ENCODE results near the gene OLIG3.

Gene OLIG3

GRCh38 chr6:137486416-137486815 lies 7.8 kb downstream of the OLIG3 start:
- Histone ChIP-seq H3K4me1 (ENCODE audit: insufficient read depth, low read length) (peaks cover 10% of the 10 kb centered on the region), H3K27me3 (ENCODE audit: control insufficient read depth in 1 of 2, insufficient read depth in 2 of 2, low read length in 2 of 2) (peaks cover 55 to 63% of the 10 kb centered on the region in 2 donors), H3K9me3 (ENCODE audit: low read length) (no peaks in the 10 kb centered on the region), H3K36me3 (ENCODE audit: insufficient read depth, low read length) (no peaks in the 10 kb centered on the region), H3K4me3 (ENCODE audit: low read depth in 1 of 2, low read length in 2 of 2) (no peak overlapping the region), H3K27ac (ENCODE audit: low read depth, low read length) (no peak overlapping the region), H3K9ac (ENCODE audit: low read length) (no peak overlapping the region)

- peaks cover 0 to 3% of the 10 kb centered on the region in 2 donors for H3K27me3 ChIP-seq (ENCODE audit: control insufficient read depth in 1 of 2, insufficient read depth in 2 of 2, low read length in 2 of 2)
- H3K36me3 ChIP-seq (ENCODE audit: insufficient read depth, low read length): no peaks in the 10 kb centered on the region
- H3K4me3 ChIP-seq (ENCODE audit: low read depth in 1 of 2, low read length in 2 of 2): no peak overlapping the region
- no peaks in the 10 kb centered on the region for H3K9me3 ChIP-seq (ENCODE audit: low read length)
- H3K4me1 ChIP-seq (ENCODE audit: insufficient read depth, low read length): no peaks in the 10 kb centered on the region
- H3K9ac ChIP-seq (ENCODE audit: low read length): no peak overlapping the region
- H3K27ac ChIP-seq (ENCODE audit: low read depth, low read length): no peak overlapping the region
Measured at GRCh38 chr6:137480431-137480830, 13.8 kb downstream of the OLIG3 start.

- Histone ChIP-seq H3K27me3 (ENCODE audit: control insufficient read depth in 1 of 2, insufficient read depth in 2 of 2, low read length in 2 of 2) (no peaks in the 10 kb centered on the region), H3K4me1 (ENCODE audit: insufficient read depth, low read length) (no peaks in the 10 kb centered on the region), H3K36me3 (ENCODE audit: insufficient read depth, low read length) (no peaks in the 10 kb centered on the region), H3K27ac (ENCODE audit: low read depth, low read length) (no peak overlapping the region), H3K9ac (ENCODE audit: low read length) (no peak overlapping the region), H3K4me3 (ENCODE audit: low read depth in 1 of 2, low read length in 2 of 2) (no peak overlapping the region), H3K9me3 (ENCODE audit: low read length) (no peaks in the 10 kb centered on the region)
Measured at GRCh38 chr6:137475103-137475502, 19.1 kb downstream of the OLIG3 start.

GRCh38 chr6:137473598-137473997 lies 20.6 kb downstream of the OLIG3 start:
- H3K4me1 ChIP-seq (ENCODE audit: insufficient read depth, low read length): no peaks in the 10 kb centered on the region

GRCh38 chr6:137472641-137473137 lies 21.5 kb downstream of the OLIG3 start:
- H3K36me3 ChIP-seq (ENCODE audit: insufficient read depth, low read length): no peaks in the 10 kb centered on the region
- H3K9ac ChIP-seq (ENCODE audit: low read length): no peak overlapping the region
- no peaks in the 10 kb centered on the region for H3K4me1 ChIP-seq (ENCODE audit: insufficient read depth, low read length)
- H3K4me3 ChIP-seq (ENCODE audit: low read depth in 1 of 2, low read length in 2 of 2): no peak overlapping the region
- no peaks in the 10 kb centered on the region for H3K9me3 ChIP-seq (ENCODE audit: low read length)
- no peaks in the 10 kb centered on the region for H3K27me3 ChIP-seq (ENCODE audit: control insufficient read depth in 1 of 2, insufficient read depth in 2 of 2, low read length in 2 of 2)
- no peak overlapping the region for H3K27ac ChIP-seq (ENCODE audit: low read depth, low read length)

More at GRCh38 chr6:137473598-137473997, 20.6 kb downstream of the OLIG3 start:
- Histone ChIP-seq H3K36me3 (ENCODE audit: insufficient read depth, low read length) (no peaks in the 10 kb centered on the region), H3K27me3 (ENCODE audit: control insufficient read depth in 1 of 2, insufficient read depth in 2 of 2, low read length in 2 of 2) (no peaks in the 10 kb centered on the region), H3K4me3 (ENCODE audit: low read depth in 1 of 2, low read length in 2 of 2) (no peak overlapping the region), H3K9ac (ENCODE audit: low read length) (no peak overlapping the region), H3K9me3 (ENCODE audit: low read length) (no peaks in the 10 kb centered on the region), H3K27ac (ENCODE audit: low read depth, low read length) (no peak overlapping the region)

- H3K9ac ChIP-seq (ENCODE audit: low read length): no peak overlapping the region
- H3K27ac ChIP-seq (ENCODE audit: low read depth, low read length): no peak overlapping the region
- H3K27me3 ChIP-seq (ENCODE audit: control insufficient read depth in 1 of 2, insufficient read depth in 2 of 2, low read length in 2 of 2): no peaks in the 10 kb centered on the region
- no peaks in the 10 kb centered on the region for H3K4me1 ChIP-seq (ENCODE audit: insufficient read depth, low read length)
- H3K4me3 ChIP-seq (ENCODE audit: low read depth in 1 of 2, low read length in 2 of 2): no peak overlapping the region
- H3K36me3 ChIP-seq (ENCODE audit: insufficient read depth, low read length): no peaks in the 10 kb centered on the region
- H3K9me3 ChIP-seq (ENCODE audit: low read length): no peaks in the 10 kb centered on the region
Measured at GRCh38 chr6:137471986-137472385, 22.2 kb downstream of the OLIG3 start.

- Histone ChIP-seq H3K27me3 (ENCODE audit: control insufficient read depth in 1 of 2, insufficient read depth in 2 of 2, low read length in 2 of 2) (no peaks in the 10 kb centered on the region), H3K9me3 (ENCODE audit: low read length) (no peaks in the 10 kb centered on the region), H3K36me3 (ENCODE audit: insufficient read depth, low read length) (no peaks in the 10 kb centered on the region), H3K4me1 (ENCODE audit: insufficient read depth, low read length) (no peaks in the 10 kb centered on the region), H3K4me3 (ENCODE audit: low read depth in 1 of 2, low read length in 2 of 2) (no peak overlapping the region), H3K9ac (ENCODE audit: low read length) (no peak overlapping the region), H3K27ac (ENCODE audit: low read depth, low read length) (no peak overlapping the region)
Measured at GRCh38 chr6:137471497-137471896, 22.7 kb downstream of the OLIG3 start.

- Histone ChIP-seq H3K9ac (ENCODE audit: low read length) (no peak overlapping the region), H3K27me3 (ENCODE audit: control insufficient read depth in 1 of 2, insufficient read depth in 2 of 2, low read length in 2 of 2) (no peaks in the 10 kb centered on the region)
Measured at GRCh38 chr6:137467211-137467610, 27.0 kb downstream of the OLIG3 start.

GRCh38 chr6:137465378-137466009 lies 28.7 kb downstream of the OLIG3 start:
- no peak overlapping the region for H3K9ac ChIP-seq (ENCODE audit: low read length)
- H3K27ac ChIP-seq (ENCODE audit: low read depth, low read length): no peak overlapping the region
- H3K9me3 ChIP-seq (ENCODE audit: low read length): no peaks in the 10 kb centered on the region
- H3K4me1 ChIP-seq (ENCODE audit: insufficient read depth, low read length): no peaks in the 10 kb centered on the region
- no peaks in the 10 kb centered on the region for H3K36me3 ChIP-seq (ENCODE audit: insufficient read depth, low read length)
- H3K27me3 ChIP-seq (ENCODE audit: control insufficient read depth in 1 of 2, insufficient read depth in 2 of 2, low read length in 2 of 2): no peaks in the 10 kb centered on the region
- H3K4me3 ChIP-seq (ENCODE audit: low read depth in 1 of 2, low read length in 2 of 2): no peak overlapping the region

More at GRCh38 chr6:137467211-137467610, 27.0 kb downstream of the OLIG3 start:
- H3K36me3 ChIP-seq (ENCODE audit: insufficient read depth, low read length): no peaks in the 10 kb centered on the region
- H3K4me3 ChIP-seq (ENCODE audit: low read depth in 1 of 2, low read length in 2 of 2): no peak overlapping the region
- H3K27ac ChIP-seq (ENCODE audit: low read depth, low read length): no peak overlapping the region
- H3K9me3 ChIP-seq (ENCODE audit: low read length): no peaks in the 10 kb centered on the region
- no peaks in the 10 kb centered on the region for H3K4me1 ChIP-seq (ENCODE audit: insufficient read depth, low read length)

GRCh38 chr6:137452333-137452894 lies 41.8 kb downstream of the OLIG3 start:
- Histone ChIP-seq H3K4me1 (ENCODE audit: insufficient read depth, low read length) (no peaks in the 10 kb centered on the region), H3K9me3 (ENCODE audit: low read length) (no peaks in the 10 kb centered on the region), H3K27ac (ENCODE audit: low read depth, low read length) (no peak overlapping the region), H3K9ac (ENCODE audit: low read length) (no peak overlapping the region), H3K36me3 (ENCODE audit: insufficient read depth, low read length) (no peaks in the 10 kb centered on the region), H3K27me3 (ENCODE audit: control insufficient read depth in 1 of 2, insufficient read depth in 2 of 2, low read length in 2 of 2) (no peaks in the 10 kb centered on the region), H3K4me3 (ENCODE audit: low read depth in 1 of 2, low read length in 2 of 2) (no peak overlapping the region)

- Histone ChIP-seq H3K9me3 (ENCODE audit: low read length) (no peaks in the 10 kb centered on the region), H3K9ac (ENCODE audit: low read length) (no peak overlapping the region), H3K4me1 (ENCODE audit: insufficient read depth, low read length) (no peaks in the 10 kb centered on the region), H3K36me3 (ENCODE audit: insufficient read depth, low read length) (no peaks in the 10 kb centered on the region), H3K4me3 (ENCODE audit: low read depth in 1 of 2, low read length in 2 of 2) (no peak overlapping the region), H3K27ac (ENCODE audit: low read depth, low read length) (no peak overlapping the region), H3K27me3 (ENCODE audit: control insufficient read depth in 1 of 2, insufficient read depth in 2 of 2, low read length in 2 of 2) (no peaks in the 10 kb centered on the region)
Measured at GRCh38 chr6:137443901-137444300, 50.3 kb downstream of the OLIG3 start.

Data from muscle layer of colon (tissue), 2 donors.